SW480 (cell line): ENCODE measurements around the gene JMJD8.

ENCODE experiments used
- DNase-seq: peaks from one replicate; pipeline ENCODE4 v3.0.0-alpha.2; 2016; ENCODE audit warnings: low spot score

The JMJD8 gene

GRCh38 chr16:675884-676564 lies 8.1 kb downstream of the JMJD8 start:
- no peak for DNase-seq

- no peak for DNase-seq
These were observed 8.9 kb downstream of the JMJD8 start, which contains the start of gene RHBDL1 for GRCh38 chr16:674968-675883. TSS of gene RHBDL1 (plus strand) at chr16:675671. CDS start at chr16:675791, 120 bp downstream.

- no peak for DNase-seq
These were observed 9.8 kb downstream of the JMJD8 start for GRCh38 chr16:674214-674881.

DNA sequence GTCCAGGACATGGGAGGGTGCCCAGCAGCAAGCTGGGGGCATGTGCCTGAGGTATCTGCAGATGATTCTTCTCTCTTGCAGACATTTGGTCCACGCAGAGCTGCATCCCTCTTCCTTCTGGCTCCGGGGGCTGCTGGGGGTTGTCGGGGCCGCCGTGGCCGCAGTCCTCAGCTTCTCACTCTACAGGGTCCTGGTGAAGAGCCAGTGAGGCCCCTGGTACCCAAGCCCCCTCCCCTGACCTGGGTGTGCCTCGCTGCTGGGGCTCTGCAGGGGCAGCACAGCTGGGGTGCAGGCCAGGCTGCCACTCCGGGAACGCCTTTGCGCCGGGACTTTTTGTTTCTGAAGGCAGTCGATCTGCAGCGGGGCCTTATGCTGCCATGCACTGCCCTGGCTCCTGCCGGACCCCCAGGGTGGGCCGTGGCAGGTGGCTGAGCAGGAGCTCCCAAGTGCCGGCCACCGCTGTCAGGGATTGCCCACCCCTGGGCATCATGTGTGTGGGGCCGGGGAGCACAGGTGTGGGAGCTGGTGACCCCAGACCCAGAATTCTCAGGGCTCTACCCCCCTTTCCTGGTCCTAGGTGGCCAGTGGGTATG lies 10.6 kb downstream of the JMJD8 start:
- DNase-seq: no peak

GRCh38 chr16:672851-673250 lies 11.3 kb downstream of the JMJD8 start:
- no peak for DNase-seq

DNA sequence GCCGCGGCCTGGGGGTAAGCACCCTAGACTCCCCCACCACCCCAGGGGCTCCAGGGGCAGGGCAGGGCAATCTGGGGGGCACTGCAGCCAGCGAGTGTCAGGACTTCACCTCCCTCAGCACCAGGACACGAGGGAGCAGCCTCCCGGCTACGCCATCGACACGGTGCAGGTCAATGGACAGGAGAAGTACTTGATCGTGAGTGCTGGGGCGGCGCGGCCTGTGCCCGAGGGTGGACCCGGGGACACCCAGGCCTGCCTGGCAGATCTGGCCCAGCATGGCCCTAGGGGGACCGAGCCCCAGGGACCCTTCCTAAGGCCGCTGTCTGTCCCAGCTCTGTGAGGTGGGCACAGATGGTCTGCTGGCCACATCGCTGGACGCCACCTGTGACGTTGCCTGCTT lies 11.8 kb downstream of the JMJD8 start:
- DNase-seq: no peak

DNA sequence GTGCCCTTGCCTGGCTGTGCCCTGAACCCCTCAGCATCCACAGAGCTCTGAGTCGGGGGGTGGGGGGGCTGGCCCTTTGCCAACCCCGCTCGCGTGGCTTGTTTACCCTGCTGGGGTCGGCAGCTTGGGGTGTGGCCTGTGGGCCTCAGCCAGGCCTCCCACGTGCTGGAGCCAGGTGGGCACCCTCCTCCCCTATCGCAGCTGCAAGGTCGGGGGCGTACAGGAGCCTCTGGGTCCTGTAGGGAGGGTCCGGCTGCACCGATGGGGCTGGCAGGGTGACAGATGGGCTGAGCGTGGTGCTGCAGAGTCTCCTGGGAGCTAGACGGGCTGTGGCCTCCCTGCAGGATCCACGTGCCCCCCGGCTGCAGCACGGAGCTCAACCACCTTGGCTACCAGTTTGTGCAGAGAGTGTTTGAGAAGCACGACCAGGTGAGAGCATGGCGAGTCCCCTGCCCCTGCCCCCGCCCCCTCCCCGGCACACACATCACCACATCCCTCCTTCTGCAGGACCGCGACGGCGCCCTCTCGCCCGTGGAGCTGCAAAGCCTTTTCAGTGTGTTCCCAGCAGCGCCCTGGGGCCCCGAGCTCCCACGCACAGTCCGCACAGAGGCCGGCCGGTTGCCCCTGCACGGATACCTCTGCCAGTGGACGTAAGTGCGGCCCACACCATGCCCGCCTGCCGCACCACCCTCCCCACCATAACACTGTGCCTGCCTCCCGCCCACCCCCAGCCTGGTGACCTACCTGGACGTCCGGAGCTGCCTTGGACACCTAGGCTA lies 12.6 kb downstream of the JMJD8 start:
- DNase-seq: no peak

DNA sequence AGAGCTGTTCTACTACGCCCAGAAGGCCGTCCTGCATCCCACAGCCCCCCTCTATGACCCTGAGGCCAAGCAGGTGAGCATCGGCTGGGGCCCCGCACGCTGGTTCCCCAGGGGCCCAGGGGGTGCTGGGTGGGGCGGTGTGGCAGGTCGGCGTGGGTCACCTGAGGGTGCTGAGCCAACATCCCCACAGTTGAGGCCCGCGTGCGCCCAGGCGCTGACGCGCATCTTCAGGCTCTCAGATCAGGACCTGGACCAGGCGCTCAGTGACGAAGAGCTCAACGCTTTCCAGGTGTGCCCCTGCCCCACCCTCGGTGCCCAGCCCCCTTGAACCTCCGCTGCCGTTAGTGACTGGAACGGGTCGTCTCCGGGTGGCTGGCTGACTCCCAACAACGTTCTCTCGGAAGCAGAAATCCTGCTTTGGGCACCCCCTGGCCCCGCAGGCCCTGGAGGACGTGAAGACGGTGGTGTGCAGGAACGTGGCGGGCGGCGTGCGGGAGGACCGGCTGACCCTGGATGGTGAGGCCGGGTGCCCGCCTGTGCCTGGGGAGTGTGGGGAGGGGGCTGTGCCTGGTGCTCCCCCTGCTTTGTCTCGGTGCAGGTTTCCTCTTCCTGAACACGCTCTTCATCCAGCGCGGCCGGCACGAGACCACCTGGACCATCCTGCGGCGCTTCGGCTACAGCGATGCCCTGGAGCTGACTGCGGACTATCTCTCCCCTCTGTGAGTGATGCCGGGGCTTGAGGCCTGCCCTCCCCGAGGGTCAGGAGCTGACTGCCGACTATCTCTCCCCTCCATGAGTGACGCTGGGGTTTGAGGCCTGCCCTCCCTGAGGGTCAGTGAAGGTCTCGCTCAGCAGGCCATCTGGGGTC lies 13.4 kb downstream of the JMJD8 start:
- no peak for DNase-seq

- DNase-seq: no peak
These were observed 14.5 kb downstream of the JMJD8 start for GRCh38 chr16:669666-670065.

DNA sequence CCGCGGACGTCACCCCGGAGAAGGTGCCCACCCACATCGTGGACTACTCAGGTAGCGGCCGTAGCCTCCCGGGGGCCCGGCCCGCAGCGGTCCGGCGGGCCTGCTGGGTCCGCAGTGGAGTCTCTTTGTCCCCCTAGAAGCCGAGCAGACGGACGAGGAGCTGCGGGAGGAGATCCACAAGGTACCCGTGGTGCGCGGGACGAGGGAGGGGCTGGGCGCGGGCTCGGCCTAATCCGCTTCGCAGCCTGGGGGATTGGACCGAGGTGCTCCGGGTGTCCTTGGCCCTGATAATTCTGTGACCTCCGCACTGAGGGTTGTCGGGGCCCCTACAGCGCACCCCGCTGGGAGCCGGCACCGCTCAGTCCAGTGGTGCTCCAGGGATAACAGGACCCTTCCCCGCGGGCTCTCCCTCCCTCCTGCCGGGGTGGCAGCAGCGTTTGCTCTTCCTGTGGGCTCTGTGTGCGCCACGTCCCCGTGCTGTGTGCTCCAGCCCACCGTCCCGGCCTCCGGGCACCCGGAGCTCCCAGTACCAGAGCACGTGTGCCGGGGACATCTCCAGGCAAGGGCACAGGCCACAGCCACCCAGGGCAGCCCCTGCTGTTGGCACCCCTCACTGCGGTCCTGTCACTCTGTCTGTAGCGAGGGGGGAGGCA lies 15.5 kb downstream of the JMJD8 start:
- no peak for DNase-seq

- DNase-seq: peak; percentile 87
These were observed 16.2 kb downstream of the JMJD8 start, which contains the start of gene RHOT2 for GRCh38 chr16:667780-668518. TSS of gene RHOT2 (plus strand) at chr16:668132. CDS start at chr16:668200, 68 bp downstream.

DNA sequence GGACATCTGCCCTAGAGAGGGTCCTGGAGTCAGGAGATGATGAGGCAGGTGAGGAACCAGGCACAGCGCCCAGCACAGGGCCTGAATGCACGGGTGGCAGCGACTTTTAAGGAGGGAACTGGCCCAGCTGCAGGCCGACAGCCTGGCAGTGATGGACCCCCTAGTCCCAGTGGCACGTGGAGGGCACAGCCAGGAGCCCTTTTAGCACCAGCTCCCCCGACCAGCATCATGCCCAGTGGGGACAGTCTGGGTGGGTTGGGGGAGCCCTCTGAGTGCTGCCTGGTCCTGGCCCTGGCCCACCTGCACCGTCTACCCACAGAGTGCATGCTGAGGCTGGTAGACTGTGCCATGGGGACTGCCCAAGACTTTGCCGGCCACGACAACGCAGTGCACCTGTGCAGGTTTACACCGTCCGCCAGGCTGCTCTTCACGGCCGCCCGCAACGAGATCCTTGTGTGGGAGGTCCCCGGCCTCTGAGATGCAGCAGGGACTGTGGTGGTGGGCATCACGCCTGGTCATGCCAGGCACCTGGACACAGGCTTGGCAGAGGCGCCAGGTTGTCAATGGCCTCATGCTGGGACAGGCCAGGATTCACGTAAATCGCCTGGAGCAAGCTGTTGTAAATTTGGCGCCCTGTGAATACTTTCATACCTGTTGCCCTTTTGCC lies 16.9 kb downstream of the JMJD8 start:
- DNase-seq: no peak

DNA sequence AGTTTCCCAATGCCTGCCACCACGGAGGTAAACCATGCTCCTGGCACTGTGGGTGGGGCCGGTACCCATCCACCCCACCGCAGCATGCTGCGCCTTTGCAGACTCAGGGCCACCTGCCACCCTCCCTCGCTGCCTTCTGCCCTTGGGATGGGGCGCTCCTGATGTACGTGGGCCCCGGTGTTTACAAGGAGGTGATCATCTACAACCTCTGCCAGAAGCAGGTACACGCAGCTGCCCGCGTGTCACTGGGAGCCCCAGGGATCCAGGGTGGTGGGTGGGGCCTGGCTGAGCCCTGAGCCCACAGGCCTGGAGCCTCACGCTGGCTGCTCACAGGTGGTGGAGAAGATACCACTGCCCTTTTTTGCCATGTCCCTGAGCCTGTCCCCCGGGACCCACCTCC lies 17.6 kb downstream of the JMJD8 start:
- DNase-seq: no peak

DNA sequence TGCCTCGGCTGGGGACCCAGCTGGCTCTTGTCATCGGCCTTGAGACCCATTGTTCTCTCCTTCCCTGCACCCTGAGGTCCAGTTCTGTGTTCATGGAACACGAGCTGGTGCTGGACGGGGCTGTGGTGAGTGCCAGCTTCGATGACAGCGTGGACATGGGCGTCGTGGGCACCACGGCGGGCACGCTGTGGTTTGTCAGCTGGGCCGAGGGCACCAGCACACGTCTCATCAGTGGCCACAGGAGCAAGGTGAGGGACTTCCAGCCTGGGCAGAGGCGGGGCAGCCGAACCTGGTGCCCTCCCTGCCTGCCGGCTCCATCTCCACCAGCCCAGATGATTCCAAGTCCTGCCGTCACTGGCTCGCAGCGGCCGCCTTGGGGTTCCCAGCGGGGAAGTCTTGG lies 21.5 kb downstream of the JMJD8 start:
- DNase-seq: no peak

GRCh38 chr16:662095-662494 lies 22.0 kb downstream of the JMJD8 start:
- no peak for DNase-seq

DNA sequence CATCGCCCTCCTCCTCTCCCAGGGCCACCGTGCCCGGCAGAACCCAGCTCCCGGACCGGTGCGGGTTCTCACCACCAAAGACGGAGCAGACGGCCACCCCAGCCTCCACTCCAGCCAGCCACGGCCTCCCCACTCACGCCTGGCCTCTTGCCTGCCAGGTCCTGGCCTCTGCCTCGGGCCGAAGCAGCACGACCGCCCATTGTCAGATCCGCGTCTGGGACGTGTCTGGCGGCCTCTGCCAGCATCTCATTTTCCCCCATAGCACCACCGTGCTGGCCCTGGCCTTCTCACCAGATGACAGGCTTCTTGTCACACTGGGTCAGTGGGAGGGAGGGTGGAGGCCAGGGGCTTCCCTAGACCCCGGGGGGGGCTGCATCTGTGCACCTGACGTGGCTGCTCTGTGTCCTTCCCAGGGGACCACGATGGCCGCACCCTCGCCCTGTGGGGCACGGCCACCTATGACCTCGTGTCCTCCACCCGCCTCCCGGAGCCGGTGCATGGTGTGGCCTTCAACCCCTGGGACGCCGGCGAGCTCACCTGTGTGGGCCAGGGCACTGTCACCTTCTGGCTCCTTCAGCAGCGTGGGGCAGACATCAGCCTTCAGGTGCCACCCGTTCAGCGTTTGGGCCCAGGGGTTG lies 22.8 kb downstream of the JMJD8 start:
- DNase-seq: no peak

DNA sequence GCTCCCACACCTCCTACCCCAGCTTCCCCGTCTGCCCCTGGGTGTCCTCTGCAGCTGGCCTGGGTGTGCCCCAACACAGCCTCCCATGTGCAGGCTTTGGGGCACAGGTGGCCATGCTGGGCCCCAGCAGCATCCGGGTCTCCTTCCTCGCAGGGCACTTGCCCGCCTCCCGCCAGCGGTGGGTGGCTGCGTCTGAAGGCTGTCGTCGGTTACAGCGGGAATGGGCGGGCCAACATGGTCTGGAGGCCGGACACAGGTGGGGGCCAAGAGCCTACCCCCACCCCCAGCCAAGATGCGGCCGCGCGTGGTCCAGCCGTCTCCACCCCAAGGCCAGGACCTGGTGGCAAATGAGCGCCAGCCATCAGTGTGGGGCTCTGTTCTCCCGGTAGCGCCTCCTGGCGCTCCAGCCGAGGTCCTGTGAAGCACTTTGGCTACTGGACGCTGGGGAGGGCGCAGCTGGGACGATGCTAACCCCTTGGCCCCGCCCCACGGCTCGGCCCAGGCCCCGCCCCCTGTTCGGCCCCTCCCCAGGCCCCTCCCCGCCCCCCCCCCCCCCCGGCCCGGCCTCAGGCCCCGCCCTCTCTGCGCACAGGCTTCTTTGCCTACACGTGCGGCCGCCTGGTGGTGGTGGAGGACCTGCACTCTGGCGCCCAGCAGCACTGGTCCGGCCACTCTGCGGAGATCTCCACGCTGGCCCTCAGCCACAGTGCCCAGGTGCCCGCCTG lies 23.5 kb downstream of the JMJD8 start:
- DNase-seq: peak; percentile 58

- DNase-seq: no peak
These were observed 24.0 kb downstream of the JMJD8 start for GRCh38 chr16:660132-660458.
